HCT116 (cell line): ENCODE results near the gene MYO7B. TPM values are rescaled to one million over a fixed set of nuclear protein-coding genes. Genes with fewer than 3 reads are reported as not detected.

ENCODE experiments used
- ATAC-seq: fragments of 200-7000 bp; cut with Tn5 transposase; 2 replicates; pipeline ENCODE4 v1.9.1; 2020; ENCODE audit warnings: mild to moderate bottlenecking, moderate library complexity
- BruUV-seq: library from RNA; stranded (reverse); fragments of 400-500 nt; replicated peaks from 2 replicates; lab custom pipeline; 2021; lab: Mats Ljungman, UMichigan
- CTCF ChIA-PET: fragments of 300-600 bp; sonication (Branson Sonifier 250); formaldehyde crosslinking; loops from one replicate; lab custom pipeline; 2021; ENCODE audit warnings: antibody characterized with exemption; lab: Charles Lee
- POLR2A ChIA-PET: fragments of 300-600, 350-600 bp; sonication (Branson Sonifier 250); formaldehyde crosslinking; loops from one replicate; lab custom pipeline; 2021; ENCODE audit warnings: antibody characterized with exemption; lab: Charles Lee
- RAD21 ChIA-PET, 2 experiments: fragments of 300-600 bp; sonication (Branson Sonifier 250); formaldehyde crosslinking; loops; one replicate each; lab custom pipeline; 2023; ENCODE audit warnings: low total read pairs in 2 of 2; ENCODE audit not compliant: uncharacterized antibody in 2 of 2, unreplicated experiment in 2 of 2, low non-redundant PET in 1 of 2; lab: Charles Lee
- DNase-seq: peaks from one replicate; pipeline ENCODE4 v3.0.0-alpha.2; 2010; ENCODE audit warnings: low read depth, low spot score
- H2AFZ ChIP-seq: fragments of 200-600 bp; shearing (Covaris generic), sonication (generic); 2 replicates; pipeline ENCODE4 v1.6.1; 2017; ENCODE audit warnings: low read depth, mixed run types, mixed read lengths, antibody characterized with exemption, low read length; ENCODE audit not compliant: poor library complexity, severe bottlenecking
- H3K27ac ChIP-seq: 2 replicates; pipeline ENCODE4 v1.5.1; 2012; ENCODE audit warnings: low read depth, low read length
- H3K27me3 ChIP-seq: fragments of 200-600 bp; sonication (generic); 2 replicates; pipeline ENCODE4 v1.6.1; 2016; ENCODE audit warnings: mixed run types, low read length, mixed read lengths; ENCODE audit not compliant: insufficient read depth
- H3K36me3 ChIP-seq, 2 experiments: fragments of 200-500 bp in 1 of 2; fragments of 200-600 bp in 1 of 2; sonication (Bioruptor generic) in 1 of 2; sonication (generic) in 1 of 2; 2 replicates each; pipeline versions ENCODE4 v1.5.1 to v1.6.1; 2014 to 2016; ENCODE audit warnings: low read length in 2 of 2, inconsistent platforms in 1 of 2, mixed read lengths in 1 of 2, mixed run types in 1 of 2; ENCODE audit not compliant: insufficient read depth in 2 of 2, control insufficient read depth in 1 of 2
- H3K4me1 ChIP-seq, 2 experiments: fragments of 200-600 bp in 1 of 2; sonication (generic) in 1 of 2; 2 replicates each; pipeline versions ENCODE4 v1.5.1 to v1.6.1; 2012 to 2017; ENCODE audit warnings: low read length in 2 of 2, inconsistent platforms in 1 of 2, mild to moderate bottlenecking in 1 of 2, mixed read lengths in 1 of 2, mixed run types in 1 of 2, moderate library complexity in 1 of 2; ENCODE audit not compliant: insufficient read depth in 2 of 2, control insufficient read depth in 1 of 2
- H3K4me2 ChIP-seq: fragments of 200-600 bp; sonication (generic); 2 replicates; pipeline ENCODE4 v1.6.1; 2017; ENCODE audit warnings: mixed run types, low read length, mixed read lengths
- H3K4me3 ChIP-seq, 2 experiments: fragments of 200-600 bp in 1 of 2; sonication (generic) in 1 of 2; replicated peaks in 1 of 2; 2 replicates each; pipeline ENCODE4 v1.5.1; 2011 to 2016; ENCODE audit warnings: low read length in 2 of 2, control low read depth in 1 of 2, low read depth in 1 of 2, mild to moderate bottlenecking in 1 of 2, mixed read lengths in 1 of 2, mixed run types in 1 of 2
- H3K79me2 ChIP-seq: fragments of 200-600 bp; sonication (generic); 2 replicates; pipeline ENCODE4 v1.6.1; 2017; ENCODE audit warnings: mild to moderate bottlenecking, mixed run types, low read length, moderate library complexity, mixed read lengths; ENCODE audit not compliant: insufficient read depth
- H3K9ac ChIP-seq: fragments of 200-600 bp; sonication (generic); 2 replicates; pipeline ENCODE4 v1.6.1; 2016; ENCODE audit warnings: low read length, mixed read lengths
- H3K9me2 ChIP-seq: fragments of 200-600 bp; sonication (generic), shearing (Covaris generic); 2 replicates; pipeline ENCODE4 v1.6.1; 2017; ENCODE audit warnings: mixed run types, mild to moderate bottlenecking, moderate library complexity; ENCODE audit not compliant: insufficient read depth
- H3K9me3 ChIP-seq, 2 experiments: fragments of 200-500 bp in 1 of 2; fragments of 200-600 bp in 1 of 2; sonication (Bioruptor generic) in 1 of 2; sonication (generic) in 1 of 2; 2 replicates each; pipeline ENCODE4 v1.6.1; 2014 to 2017; ENCODE audit warnings: low read length in 2 of 2, mixed read lengths in 2 of 2, inconsistent platforms in 1 of 2, low read depth in 1 of 2, mild to moderate bottlenecking in 1 of 2, mixed run types in 1 of 2, moderate library complexity in 1 of 2; ENCODE audit not compliant: control insufficient read depth in 1 of 2, insufficient read depth in 1 of 2
- H4K20me1 ChIP-seq: fragments of 200-600 bp; sonication (generic), shearing (Covaris generic); 2 replicates; pipeline ENCODE4 v1.6.1; 2017; ENCODE audit warnings: mixed run types, mild to moderate bottlenecking, moderate library complexity; ENCODE audit not compliant: insufficient read depth
- CBX3 ChIP-seq: IDR thresholded peaks from 2 replicates; pipeline ENCODE4 v1.6.1; 2012; ENCODE audit warnings: low read depth
- CTCF ChIP-seq, 3 experiments: fragments of 200-600 bp in 1 of 3; sonication (generic) in 1 of 3; IDR thresholded peaks in 2 of 3; conservative IDR thresholded peaks in 1 of 3; 2 replicates each; pipeline ENCODE4 v1.5.1; 2012 to 2017; ENCODE audit warnings: low read depth in 2 of 3, low read length in 2 of 3, antibody characterized with exemption in 1 of 3, borderline replicate concordance in 1 of 3, control low read depth in 1 of 3, mild to moderate bottlenecking in 1 of 3, mixed read lengths in 1 of 3, mixed run types in 1 of 3, moderate library complexity in 1 of 3; ENCODE audit not compliant: insufficient read depth in 1 of 3
- ELF1 ChIP-seq: IDR thresholded peaks from 2 replicates; pipeline ENCODE4 v1.6.1; 2012; ENCODE audit warnings: low read depth, borderline replicate concordance
- POLR2A ChIP-seq: IDR thresholded peaks from 2 replicates; pipeline ENCODE4 v1.7.0; 2011; ENCODE audit warnings: borderline replicate concordance; ENCODE audit not compliant: insufficient read depth, insufficient read length; ENCODE audit errors: extremely low read depth
- POLR2AphosphoS5 ChIP-seq: IDR thresholded peaks from 2 replicates; pipeline ENCODE4 v1.6.1; 2011; ENCODE audit warnings: mild to moderate bottlenecking, low read depth, low read length, moderate library complexity
- RAD21 ChIP-seq: IDR thresholded peaks from 2 replicates; pipeline ENCODE4 v1.6.1; 2012; ENCODE audit warnings: low read depth, mild to moderate bottlenecking
- REST ChIP-seq: IDR thresholded peaks from 2 replicates; pipeline ENCODE4 v1.6.1; 2012; ENCODE audit warnings: low read depth
- SP1 ChIP-seq: IDR thresholded peaks from 2 replicates; pipeline ENCODE4 v1.6.1; 2012; ENCODE audit warnings: low read depth
- SRF ChIP-seq: IDR thresholded peaks from 2 replicates; pipeline ENCODE4 v1.6.1; 2012; ENCODE audit warnings: low read depth
- YY1 ChIP-seq: IDR thresholded peaks from 2 replicates; pipeline ENCODE4 v1.6.1; 2011; ENCODE audit warnings: low read length, low read depth, moderate library complexity, mild to moderate bottlenecking; ENCODE audit not compliant: insufficient replicate concordance; ENCODE audit errors: extremely low read depth
- intact Hi-C: fragments of 100-400 bp; cut with micrococcal nuclease; formaldehyde crosslinking; loops from 2 replicates; pipeline ENCODE4 v1.10.0; 2022
- total RNA-seq: library from RNA; stranded (reverse); gene quantifications from one replicate; pipeline ENCODE4 v1.2.1, GENCODE V29; 2021; ENCODE audit not compliant: unreplicated experiment

Gene MYO7B
- total RNA-seq, 1 experiment from 2014 or later = 0.07 TPM

GRCh38 chr2:127646487-127647241, 111.2 kb downstream of the MYO7B start:
- TF ChIP-seq ELF1 (no peak), SRF (no peak), SP1 (no peak)
- H3K27me3 ChIP-seq = no peaks in the 10 kb centered on the region
- H4K20me1 ChIP-seq = no peaks in the 10 kb centered on the region
- ATAC-seq (no peak), DNase-seq (no peak)
- H3K27ac ChIP-seq = no peak overlapping the region
- H3K9me3 ChIP-seq = no peaks in the 10 kb centered on the region
- no peaks in the 10 kb centered on the region for H3K9me2 ChIP-seq
- RAD21 ChIA-PET = no interaction called here
- peak overlapping the region; percentile 53 for H3K4me2 ChIP-seq
- no TSS peak for BruUV-seq
- POLR2A ChIA-PET = interaction anchor here (1.6 kb wide), 1 partner anchor 56 kb away, joined by 3 read pairs; no protein-coding TSS in a partner anchor
- no peaks in the 10 kb centered on the region for H3K79me2 ChIP-seq
- H3K4me3 ChIP-seq = no peak overlapping the region
- peaks cover 9 to 31% of the 10 kb centered on the region in 2 experiments for H3K4me1 ChIP-seq
- CTCF ChIA-PET = interaction anchor here (5.8 kb wide), 1 partner anchor 56 kb away, joined by 97 read pairs; no protein-coding TSS in a partner anchor
- peak overlapping the region; percentile 71 for H2AFZ ChIP-seq
- H3K9ac ChIP-seq = peak overlapping the region; percentile 26; the same call in 1 of the 2 replicates
- H3K36me3 ChIP-seq = no peaks in the 10 kb centered on the region
- intact Hi-C loops = loop anchor here (10.0 kb wide), 1 partner anchor 322 kb away; no protein-coding TSS in a partner anchor

GRCh38 chr2:127647242-127648190, 112.0 kb downstream of the MYO7B start:
- POLR2A ChIA-PET = interaction anchor here (1.6 kb wide), 1 partner anchor 57 kb away, joined by 3 read pairs; no protein-coding TSS in a partner anchor
- BruUV-seq = no TSS peak
- intact Hi-C loops = loop anchor here (10.0 kb wide), 1 partner anchor 323 kb away; no protein-coding TSS in a partner anchor
- no peak for TF ChIP-seq CBX3
- no peak for TF ChIP-seq REST
- no peak for TF ChIP-seq YY1
- TF ChIP-seq RAD21 = no peak
- no peak for TF ChIP-seq POLR2AphosphoS5
- TF ChIP-seq POLR2A = no peak
- no peak for TF ChIP-seq CTCF (IDR thresholded peaks at IDR 0.05 in 2 of 3, conservative IDR thresholded peaks at IDR 0.05 in 1 of 3; ENCODE audit: borderline replicate concordance in 1 of 3, insufficient read depth in 1 of 3, low read depth in 2 of 3, low read length in 2 of 3)
- no peak for TF ChIP-seq SP1
- TF ChIP-seq SRF = no peak

More at GRCh38 chr2:127647242-127648190, 112.0 kb downstream of the MYO7B start:
- Histone ChIP-seq H3K9me2 (no peaks in the 10 kb centered on the region), H3K79me2 (no peaks in the 10 kb centered on the region), H3K27me3 (no peaks in the 10 kb centered on the region), H3K9ac (peak overlapping the region; percentile 26; the same call in 1 of the 2 replicates), H3K4me3 (no peak overlapping the region), H3K9me3 (no peaks in the 10 kb centered on the region), H3K36me3 (no peaks in the 10 kb centered on the region), H3K27ac (no peak overlapping the region), H2AFZ (peak overlapping the region; percentile 71), H3K4me2 (peak overlapping the region; percentile 53), H4K20me1 (no peaks in the 10 kb centered on the region), H3K4me1 (peaks cover 9 to 31% of the 10 kb centered on the region in 2 experiments)
- CTCF ChIA-PET = interaction anchor here (3.6 to 5.8 kb wide), 2 partner anchors 57 to 450 kb away, joined by 17 to 97 read pairs; no protein-coding TSS in a partner anchor
- RAD21 ChIA-PET = interaction anchor here in 1 of 2 experiments (1.4 kb wide), 1 partner anchor 56 kb away, joined by 3 read pairs; no protein-coding TSS in a partner anchor
- ATAC-seq (no peak), DNase-seq (no peak)
